Measurements from ENCODE around the gene MBP. TPM values are rescaled to one million over a fixed set of nuclear protein-coding genes. Genes with fewer than 3 reads are reported as not detected.

MBP gene
- 10 to 100 TPM; 45.0 to 60.0 (median 51.9) TPM for total RNA-seq

GRCh38 chr18:77132369-77133050 lies at the start of gene MBP:
Gene MBP, minus strand, starts transcription at chr18:77132783. Its CDS starts 27,522 bp downstream, at chr18:77105261.
- 0 to 2% methylated on average over 9 to 41 of the region's 88 CpGs for WGBS, 2 donors
- peak within 1 kb of the TSS; percentile 90 for H3K4me3 ChIP-seq (ENCODE audit: low read depth, poor library complexity, severe bottlenecking)
- intact Hi-C loops (cut with DNase I; ENCODE audit: low total_unique reads): no loop called here
- DNase-seq (ENCODE audit: low spot score in 2 of 2): peak; percentile 64 to 95
- TF ChIP-seq POLR2A (IDR thresholded peaks at IDR 0.05): peak in 1 of 2 donors; percentile 87
- TF ChIP-seq CTCF (IDR thresholded peaks at IDR 0.05): no peak

- TF ChIP-seq POLR2A (IDR thresholded peaks at IDR 0.05): no peak
- TF ChIP-seq CTCF (IDR thresholded peaks at IDR 0.05): no peak
- WGBS, 2 donors: 74 to 76% methylated on average over 12 of the region's 12 CpGs
- no peak overlapping the region for H3K4me3 ChIP-seq (ENCODE audit: low read depth, poor library complexity, severe bottlenecking)
- intact Hi-C loops (cut with DNase I; ENCODE audit: low total_unique reads): no loop called here
- no peak for DNase-seq (ENCODE audit: low spot score in 2 of 2)
Measured at GRCh38 chr18:77181950-77182707, 49.5 kb upstream of the MBP start.

DNA sequence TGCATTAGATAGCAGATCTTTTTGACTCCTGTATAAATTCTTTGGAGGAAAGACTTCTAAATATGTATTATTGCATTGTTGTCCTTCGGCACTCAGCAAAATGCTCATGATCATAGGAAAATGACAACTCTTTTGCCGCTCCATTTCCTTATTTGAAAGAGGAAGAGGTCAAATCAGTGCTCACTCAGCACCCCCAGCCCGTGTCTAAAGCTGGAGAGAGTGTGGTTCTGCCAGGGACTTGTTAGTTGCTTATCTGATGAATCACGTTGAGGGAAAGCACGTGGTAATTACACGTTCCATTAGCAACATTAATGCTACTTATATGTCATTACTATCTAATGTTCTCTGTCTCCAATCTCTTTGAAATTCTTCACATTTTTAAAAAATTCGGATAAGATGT lies 46.0 kb upstream of the MBP start:
- no peak overlapping the region for H3K4me3 ChIP-seq (ENCODE audit: low read depth, poor library complexity, severe bottlenecking)
- intact Hi-C loops (cut with DNase I; ENCODE audit: low total_unique reads): no loop called here
- peak in 1 of 2 donors; percentile 55 for DNase-seq (ENCODE audit: low spot score in 2 of 2)
- 51 to 55% methylated on average over 7 of the region's 7 CpGs for WGBS, 2 donors
- TF ChIP-seq CTCF (IDR thresholded peaks at IDR 0.05): no peak
- no peak for TF ChIP-seq POLR2A (IDR thresholded peaks at IDR 0.05)

- 67 to 88% methylated on average over 1 of the region's 1 CpG for WGBS, 2 donors
- intact Hi-C loops (cut with DNase I; ENCODE audit: low total_unique reads): no loop called here
- no peak for DNase-seq (ENCODE audit: low spot score in 2 of 2)
- no peak overlapping the region for H3K4me3 ChIP-seq (ENCODE audit: low read depth, poor library complexity, severe bottlenecking)
- no peak for TF ChIP-seq CTCF (IDR thresholded peaks at IDR 0.05)
- no peak for TF ChIP-seq POLR2A (IDR thresholded peaks at IDR 0.05)
Measured at GRCh38 chr18:77177009-77177408, 44.4 kb upstream of the MBP start.

GRCh38 chr18:77173275-77174030 lies 40.9 kb upstream of the MBP start:
- no peak overlapping the region for H3K4me3 ChIP-seq (ENCODE audit: low read depth, poor library complexity, severe bottlenecking)
- no peak for TF ChIP-seq CTCF (IDR thresholded peaks at IDR 0.05)
- no peak for TF ChIP-seq POLR2A (IDR thresholded peaks at IDR 0.05)
- intact Hi-C loops (cut with DNase I; ENCODE audit: low total_unique reads): no loop called here
- 58 to 62% methylated on average over 12 of the region's 12 CpGs for WGBS, 2 donors
- DNase-seq (ENCODE audit: low spot score in 2 of 2): no peak

Data from lower leg skin (tissue), 4 donors.